COR-L47 (cell line): Measurements from ENCODE around the gene CCIN.

ENCODE experiments used
- DNase-seq: peaks from one replicate; lab custom pipeline; 2025; lab: John Stamatoyannopoulos, UW

CCIN gene

DNA sequence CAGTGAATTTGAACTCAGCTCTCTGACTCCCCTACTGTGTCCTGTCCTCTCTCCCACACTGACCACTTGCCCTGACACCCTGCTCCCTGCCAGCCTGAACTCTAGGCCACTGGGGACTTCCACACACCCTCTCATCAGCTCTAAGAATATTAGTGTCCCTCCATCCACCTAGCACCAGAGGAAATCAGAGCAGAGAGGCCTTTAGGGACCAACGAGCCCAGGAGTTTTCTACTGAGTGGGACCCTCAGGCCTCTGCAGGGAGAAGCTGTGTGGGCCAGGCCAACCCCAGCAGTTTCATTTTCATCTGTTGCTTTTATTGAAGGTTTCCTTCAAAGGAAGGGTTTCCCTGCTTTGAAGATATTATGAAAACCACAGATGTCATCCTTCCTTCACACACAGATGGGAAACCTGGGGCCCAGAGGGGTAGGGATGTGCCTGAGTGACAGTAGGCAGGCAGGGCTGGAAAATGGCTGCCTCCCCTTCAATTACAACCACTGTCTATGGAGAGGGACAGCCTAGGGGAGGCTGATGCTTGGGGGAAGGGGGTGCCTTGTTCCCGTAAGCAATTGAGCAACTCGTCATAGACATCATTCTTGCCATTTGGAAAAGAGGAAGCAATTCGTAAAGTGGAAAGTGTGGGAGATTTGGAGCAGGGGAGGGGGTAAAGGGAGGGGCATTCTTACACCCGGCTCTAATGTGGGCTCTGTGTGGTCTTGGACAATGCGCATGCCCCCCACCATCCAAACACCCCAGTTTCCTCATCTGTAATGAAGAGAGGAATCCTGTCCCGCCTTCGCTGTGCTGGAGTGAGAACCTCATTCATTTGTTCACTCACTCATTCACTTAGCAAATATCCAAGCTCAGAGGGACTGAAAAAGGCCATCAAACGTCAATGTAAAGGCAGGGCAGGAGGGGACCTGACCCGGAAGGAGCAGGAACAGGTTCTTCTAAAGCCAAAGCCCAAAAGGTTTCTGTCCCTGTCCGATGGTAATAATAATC is 28.8 kb upstream of the CCIN start:
- DNase-seq = no peak

DNA sequence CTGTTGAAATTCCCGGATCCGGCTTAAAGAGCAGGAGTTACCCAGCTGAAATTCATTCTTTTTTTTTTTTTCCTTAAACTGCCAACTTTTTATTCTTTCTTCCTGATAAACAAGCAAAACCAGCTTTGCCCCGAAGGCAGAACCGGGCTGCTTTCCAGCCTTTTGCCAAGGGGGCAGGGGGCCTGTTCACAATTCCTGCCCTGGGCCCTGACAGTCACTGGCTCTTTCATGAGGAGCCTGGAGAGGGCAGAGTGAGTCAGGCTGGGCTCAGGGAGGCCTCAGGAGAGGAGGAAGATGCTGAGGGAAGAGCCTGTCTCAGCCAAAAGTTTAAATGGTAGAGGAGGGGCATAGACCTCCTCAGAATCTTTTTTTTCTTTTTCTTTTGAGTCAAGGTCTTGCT is 27.9 kb upstream of the CCIN start:
- DNase-seq = no peak

DNA sequence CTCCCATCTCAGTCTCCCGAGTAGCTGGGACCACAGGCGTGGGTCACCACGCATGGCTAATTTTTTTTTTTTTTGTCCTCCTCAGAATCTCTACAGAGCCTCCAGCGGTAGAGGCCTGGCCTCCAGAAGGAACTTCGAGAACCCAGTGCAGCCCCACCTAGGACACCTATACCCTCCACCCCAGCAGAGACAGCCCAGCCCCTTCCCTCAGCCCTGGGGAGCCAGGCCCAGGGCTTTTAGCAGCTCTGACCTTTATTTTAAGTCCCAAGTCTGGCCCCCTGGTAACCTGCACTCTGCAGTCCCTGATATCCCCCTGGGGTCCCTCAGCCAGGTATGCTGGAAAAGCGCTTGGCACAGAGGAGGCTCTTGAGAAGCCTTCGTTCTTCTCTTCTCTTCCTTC is 27.4 kb upstream of the CCIN start:
- DNase-seq = no peak

DNA sequence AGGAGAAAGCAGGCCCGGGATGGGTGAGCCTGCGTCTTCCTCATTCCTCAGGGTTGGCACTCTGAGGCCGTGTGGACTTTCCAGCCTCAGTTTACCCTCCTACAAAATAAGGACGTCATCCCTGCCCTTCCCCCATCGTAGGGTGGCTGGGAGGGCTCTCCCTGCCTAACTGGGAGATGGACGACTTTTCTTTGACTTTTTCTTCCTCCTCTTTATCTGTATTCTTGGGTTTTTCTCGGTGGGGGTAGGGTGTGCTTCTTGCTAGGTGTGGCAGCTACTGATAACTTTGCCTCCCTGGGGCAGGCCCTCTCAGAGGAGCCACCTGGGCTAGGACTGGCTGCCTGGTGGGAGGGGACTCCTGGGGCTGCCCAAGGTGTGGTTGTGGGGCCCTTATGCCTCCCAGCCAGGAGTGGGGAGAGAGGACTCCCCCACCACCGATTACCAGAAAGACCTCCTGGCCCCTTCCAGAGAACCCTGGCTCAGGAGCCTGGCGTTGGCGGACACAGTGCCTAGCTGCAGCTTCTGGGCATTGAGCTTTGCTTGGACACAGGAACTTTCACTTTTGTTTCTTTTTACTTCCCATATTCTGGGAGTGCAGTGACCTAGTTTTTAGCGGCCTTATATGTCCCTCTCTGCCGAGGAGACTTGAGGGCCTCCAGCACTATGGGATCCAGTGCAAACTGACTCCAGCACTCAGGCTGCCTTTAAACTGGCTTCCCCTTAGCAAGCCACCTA is 26.5 kb upstream of the CCIN start:
- DNase-seq = no peak

DNA sequence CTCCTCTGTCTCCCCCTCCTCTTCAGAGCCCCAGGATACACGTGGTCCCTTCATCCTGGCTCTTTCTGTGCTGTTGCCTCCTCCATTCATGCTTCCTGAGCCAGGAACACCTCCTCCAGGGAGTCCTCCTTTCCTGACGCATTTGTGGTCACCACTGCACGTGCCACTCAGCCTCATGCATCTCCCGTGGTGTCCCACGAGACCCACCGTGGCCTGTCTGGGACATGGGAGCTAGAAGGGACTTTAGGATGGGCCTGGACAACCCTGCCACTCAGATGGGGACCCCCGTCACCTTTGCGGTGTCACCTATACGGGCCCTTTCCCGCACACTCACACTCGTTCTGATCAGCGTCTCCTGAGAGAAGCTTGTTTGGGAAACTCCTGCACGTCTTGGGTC is 25.9 kb upstream of the CCIN start:
- DNase-seq = no peak

DNA sequence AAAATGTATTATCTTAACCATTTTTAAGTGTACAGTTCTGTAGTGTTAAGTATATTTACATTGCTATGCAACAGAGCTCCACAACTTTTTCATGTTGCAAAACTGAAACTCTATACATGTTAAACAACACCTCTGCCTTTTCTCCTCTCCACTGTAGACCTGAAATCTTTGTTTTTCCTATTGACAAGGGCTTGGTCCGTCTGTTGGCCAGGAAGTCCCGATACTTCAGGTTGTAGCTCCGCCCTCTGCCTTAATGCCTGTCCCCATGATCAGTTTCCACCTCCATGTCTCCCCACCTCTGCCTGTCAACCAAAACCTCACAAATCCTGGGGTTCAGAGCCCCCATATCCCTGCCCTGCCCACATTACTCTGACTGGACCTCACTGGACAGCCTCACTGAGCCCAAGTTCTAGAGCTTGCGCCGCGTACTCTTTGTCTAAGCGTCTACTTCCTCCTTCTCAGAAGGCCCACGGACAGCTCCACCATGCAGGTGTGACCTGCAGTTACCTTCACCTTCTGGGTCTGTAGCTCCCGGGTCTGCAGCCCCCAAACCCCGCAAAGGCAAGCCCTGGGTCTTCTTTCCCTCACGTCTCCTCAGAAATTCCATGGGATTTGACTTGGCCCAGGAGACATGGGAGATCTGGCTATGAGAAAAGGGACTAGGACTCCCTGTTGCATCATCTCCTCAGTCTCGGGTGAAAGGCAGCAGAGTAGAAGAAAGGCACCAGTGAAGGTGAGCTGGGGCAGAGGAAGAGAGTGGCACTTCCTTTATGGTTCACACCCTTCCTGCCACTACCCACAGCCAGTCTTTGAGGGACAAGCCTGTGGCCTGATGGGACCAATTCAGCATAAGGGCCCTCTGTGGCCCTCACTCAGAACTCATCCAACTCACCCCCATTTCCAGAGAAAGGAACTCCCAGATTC is 24.6 kb upstream of the CCIN start:
- DNase-seq = no peak

DNA sequence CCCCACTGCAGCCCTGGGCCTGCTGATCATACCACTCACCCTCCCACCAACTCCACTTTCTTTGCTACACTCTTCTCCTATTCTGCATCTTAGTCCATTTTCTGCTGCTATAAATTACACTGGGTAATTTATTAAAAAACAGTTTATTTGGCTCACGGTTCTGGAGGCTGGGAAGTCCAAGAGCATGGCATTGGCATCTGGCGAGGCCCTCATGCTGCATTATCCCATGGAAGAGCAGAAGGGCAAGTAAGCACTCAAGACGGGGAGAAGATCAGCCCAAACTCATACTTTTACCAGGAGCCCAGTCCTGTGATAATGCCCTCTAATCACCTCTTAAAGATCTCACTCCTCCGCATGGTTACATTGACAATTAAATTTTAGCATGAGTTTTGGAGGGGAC is 23.2 kb upstream of the CCIN start:
- DNase-seq = no peak

DNA sequence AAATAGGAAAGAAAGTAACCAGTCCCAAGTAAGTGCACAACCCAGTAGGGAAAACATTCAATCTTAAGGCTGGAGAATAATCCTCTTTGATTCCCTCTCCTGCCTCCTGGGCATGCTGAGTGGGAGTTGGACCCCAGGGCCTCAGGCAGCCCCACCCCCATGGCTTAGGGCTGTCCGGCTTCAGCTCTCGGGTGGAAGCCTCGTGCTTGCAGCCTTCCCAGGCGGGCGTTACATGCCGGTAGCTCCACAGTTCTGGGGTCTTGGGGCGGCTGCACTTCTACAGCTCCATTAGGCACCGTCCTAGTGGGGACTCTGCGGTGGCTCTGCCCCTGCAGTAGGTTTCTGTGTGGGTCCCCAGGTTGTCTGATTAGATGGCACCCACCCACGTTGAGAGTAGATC is 22.5 kb upstream of the CCIN start:
- DNase-seq = no peak

DNA sequence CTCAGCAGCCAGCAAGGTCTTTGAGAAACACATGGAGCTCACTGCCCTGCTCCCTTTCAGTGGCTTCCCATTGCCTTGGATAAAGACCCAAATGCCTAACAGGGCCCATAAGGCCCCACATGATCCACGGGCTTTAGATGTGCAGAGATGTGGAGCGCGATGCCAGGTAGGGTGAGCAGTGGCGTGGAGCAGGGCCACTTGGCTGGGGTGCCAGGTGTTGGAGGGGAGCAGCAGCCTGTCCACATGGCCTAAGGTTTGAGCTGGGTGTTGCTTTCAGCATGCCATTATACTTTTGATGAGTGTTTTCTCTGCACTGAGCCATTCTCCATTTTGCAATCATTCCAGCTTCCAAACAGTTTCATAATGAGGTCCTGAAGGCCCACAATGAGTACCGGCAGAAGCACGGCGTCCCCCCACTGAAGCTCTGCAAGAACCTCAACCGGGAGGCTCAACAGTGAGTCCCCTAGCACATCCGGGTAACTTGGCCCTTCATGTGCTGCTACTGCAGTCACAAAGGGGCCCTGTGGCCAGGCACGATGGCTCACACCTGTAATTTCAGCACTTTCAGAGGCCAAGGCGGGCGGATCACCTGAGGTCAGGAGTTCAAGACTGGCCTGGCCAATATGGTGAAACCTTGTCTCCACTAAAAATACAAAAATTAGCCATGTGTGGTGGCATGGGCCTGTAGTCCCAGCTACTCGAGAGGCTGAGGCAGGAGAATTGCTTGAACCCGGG is 21.6 kb upstream of the CCIN start:
- DNase-seq = no peak

DNA sequence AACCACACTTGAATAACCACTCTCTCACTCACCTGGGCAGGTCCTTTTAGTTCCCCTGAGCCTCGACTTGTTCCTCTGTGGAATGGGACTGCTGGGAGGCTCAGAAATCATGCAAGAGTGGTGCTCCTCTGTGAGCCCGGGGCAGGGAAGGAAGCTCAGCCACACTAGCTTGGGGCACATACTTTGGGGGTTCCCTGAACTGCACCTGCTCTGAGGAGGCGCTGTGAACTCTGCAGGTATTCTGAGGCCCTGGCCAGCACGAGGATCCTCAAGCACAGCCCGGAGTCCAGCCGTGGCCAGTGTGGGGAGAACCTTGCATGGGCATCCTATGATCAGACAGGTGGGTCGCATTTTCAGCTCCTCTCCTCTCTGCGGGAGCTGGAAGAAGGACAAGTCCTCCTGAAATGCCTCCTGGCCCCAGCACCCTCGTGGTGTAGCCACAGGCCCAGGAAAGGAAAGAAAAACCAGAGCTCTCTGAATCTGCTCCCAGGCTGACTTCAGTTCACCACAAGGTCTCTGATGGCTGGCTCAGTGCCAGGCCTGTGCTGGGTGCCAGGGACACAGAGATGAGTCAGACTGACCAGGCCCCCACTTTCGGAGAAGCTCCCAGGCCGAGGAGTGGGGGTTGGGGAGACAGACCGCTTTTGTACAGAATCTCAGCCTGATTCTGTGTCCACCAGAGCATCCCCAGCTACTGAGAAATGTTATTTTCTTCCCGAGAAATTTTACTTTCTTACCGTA is 20.7 kb upstream of the CCIN start:
- no peak for DNase-seq

DNA sequence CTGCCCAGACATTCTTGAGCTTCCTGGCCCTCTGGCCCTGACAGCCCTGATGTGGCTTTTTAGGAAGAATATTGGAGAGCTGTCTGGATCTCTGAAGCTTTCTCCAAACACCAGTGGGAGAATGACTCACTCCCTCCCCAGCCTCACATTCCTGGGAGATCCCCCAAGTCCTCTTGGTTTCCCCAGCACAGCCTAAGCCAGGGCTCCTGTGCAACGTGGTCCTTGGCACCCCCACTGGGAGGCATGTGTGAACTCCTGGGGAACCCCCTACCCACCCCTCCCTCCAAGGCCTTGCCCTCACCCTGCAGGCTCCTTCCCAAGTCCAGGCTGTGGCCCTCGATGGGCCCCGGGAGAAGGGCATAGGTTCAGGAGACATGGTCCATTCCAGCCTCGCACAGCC is 20.0 kb upstream of the CCIN start:
- DNase-seq = no peak

DNA sequence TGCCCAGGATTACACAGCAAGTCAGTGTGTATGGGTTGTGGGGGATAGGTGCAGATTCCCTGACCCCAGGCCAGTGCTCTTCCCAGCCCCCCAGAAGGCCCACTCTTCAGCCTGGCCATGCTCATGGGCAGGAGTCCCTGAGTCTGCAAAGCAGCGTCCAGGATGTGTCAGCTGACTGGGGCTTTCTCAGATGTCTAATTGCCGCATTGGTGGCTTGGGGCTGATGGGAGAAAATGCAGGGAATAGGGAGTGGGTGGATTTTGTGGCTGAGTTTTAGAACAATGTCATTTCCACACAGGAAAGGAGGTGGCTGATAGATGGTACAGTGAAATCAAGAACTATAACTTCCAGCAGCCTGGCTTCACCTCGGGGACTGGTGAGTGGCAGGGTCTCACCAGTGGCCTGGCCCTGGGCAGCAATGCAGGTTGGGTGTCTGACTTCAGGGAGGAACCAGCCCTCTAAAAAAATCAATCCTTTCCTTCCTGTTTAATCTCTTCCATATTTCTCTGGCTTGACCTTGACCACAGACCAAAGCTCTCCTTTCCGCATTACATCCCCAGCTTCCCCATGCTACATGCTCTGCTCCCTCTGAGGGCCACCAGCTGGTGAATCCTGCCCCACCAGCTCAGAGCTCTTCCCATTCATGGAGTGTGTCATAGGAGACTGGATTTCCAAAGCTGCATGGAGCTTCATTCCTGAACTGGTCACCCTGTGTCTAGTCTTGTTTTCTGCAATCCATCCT is 18.4 kb upstream of the CCIN start:
- DNase-seq = no peak

DNA sequence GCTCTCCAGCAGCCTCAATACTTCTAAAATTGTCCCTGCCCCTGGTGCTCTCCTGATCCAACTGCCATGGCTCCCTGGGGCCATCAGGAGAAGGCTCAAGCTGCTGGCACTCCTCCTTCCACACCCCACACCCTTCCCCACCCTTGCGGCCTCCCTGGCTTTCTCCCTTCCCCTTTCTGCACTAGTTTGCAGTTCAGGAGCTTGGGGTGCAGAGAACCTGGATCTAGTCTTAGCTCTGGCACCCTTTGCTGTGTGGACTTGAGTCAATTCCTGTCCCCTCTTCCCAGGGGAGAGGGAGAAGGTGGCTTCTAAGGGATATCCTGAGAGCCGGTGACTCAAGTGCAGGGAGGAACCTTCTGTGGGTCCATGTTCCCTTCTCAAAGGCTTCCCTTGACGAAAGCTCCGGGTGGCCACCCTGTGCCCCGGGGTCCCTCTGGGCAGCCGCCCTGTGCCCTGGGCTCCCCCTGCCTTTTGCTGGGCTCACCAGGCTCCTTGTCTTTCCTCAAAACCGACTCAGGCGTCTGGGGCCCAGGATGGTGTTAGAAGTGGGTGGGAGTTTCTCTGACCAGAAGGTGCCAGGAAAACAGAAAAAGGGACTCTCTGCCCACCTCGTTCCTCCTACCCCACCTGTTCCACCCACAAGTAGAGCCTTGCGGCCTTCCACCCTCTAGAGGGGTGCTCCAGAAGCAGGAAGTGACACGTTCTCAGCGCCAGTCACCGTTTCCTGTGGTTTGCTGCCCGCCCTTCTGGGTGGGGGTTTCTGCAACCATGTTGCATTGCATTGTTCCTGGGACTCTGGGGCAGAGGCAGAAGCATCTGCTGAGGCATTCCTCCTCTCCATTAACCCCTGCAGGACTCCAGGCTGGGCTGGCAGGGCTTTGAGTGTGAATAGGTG is 17.6 kb upstream of the CCIN start:
- DNase-seq = no peak

DNA sequence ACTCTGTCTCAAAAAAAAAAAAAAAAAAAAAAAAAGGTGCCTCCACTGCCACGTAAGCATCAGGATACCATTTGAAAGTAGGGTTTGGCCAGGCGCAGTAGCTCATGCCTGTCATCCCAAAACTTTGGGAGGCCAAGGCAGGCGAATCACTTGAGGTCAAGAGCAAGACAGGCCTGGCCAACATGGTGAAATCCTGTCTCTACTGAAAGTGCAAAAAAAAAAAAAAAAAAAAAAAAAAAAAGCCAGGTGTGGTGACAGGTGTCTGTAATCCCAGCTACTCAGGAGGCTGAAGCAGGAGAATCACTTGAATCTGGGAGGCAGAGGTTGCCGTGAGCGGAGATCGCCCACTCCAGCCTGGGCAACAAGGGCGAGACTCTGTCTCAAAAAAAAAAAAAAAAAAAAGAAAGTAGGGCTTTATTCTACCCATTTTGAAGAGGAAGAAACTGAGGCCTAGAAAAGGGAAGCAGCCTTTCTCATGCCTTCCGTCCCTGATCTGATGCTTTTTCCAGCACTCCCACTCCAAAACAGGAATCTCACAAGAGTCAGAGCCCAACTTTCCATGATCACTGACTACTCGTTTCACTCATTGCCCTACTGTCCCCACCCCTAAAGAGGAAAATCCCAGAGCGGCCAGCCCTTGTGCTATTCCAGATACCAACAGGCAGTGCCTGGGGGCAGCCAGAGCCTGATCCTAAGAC is 16.3 kb upstream of the CCIN start:
- DNase-seq = no peak

DNA sequence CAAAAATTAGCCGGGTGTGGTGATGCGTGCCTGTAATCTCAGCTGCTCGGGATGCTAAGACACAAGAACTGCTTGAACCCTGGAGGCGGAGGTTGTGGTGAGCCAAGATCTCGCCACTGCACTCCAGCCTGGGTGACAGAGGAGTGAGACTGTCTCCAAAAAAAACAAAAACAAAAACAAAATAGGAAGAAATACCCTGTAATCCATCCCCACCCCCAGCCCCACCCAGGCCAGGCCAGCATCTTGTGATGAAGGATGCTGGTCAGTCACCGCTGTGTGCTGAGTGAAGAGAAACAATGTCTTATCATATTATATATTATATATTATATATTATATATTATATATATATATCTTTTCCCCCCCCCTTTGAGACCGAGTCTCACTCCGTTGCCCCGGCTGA is 15.4 kb upstream of the CCIN start:
- DNase-seq = no peak

DNA sequence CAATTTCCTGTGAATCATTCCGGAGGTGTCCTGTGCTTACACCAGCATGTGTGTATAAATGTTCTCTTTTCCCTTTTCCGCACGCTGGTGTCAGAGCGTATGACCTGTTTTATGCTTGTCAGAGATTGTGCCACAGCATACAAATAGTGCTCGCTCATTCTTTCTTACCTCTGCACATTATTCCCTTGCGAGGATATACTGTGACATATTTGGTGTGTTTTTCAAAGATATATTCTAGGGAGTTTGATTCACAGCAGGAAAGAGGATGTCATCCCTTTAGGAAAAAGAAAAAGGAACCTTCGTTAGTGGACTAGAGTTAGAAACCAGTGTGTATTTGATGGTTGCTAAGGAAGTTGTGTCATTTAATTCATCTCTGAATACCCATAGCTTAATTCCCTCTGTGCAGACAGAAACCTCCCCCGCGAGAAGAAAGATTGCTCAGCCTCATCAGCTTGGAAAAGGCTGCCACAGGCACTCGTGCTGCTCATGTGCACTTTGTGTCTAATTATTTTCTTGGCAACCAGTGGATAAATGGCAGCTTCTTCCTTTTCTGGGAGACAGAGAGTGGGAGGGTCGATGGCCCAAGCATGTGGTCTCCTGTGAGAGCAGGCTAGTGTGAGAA is 14.7 kb upstream of the CCIN start:
- peak; percentile 14 for DNase-seq

DNA sequence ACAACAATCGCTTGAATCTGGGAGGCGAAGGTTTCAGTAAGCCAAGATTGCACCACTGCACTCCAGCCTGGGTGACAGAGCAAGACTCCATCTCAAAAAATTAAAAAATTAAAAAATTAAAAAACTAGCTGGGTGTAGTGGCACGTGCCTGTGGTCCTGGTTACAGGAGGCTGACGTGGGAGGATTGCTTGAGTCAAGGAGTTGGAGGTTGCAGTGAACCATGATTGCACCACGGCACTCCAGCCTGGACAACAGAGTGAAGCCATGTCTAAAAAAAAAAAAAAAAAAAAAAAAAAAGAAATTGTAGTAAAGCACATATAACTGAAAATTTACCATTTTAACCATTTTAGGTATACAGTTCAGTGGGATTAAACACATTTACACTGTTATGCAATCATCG is 13.1 kb upstream of the CCIN start:
- no peak for DNase-seq

DNA sequence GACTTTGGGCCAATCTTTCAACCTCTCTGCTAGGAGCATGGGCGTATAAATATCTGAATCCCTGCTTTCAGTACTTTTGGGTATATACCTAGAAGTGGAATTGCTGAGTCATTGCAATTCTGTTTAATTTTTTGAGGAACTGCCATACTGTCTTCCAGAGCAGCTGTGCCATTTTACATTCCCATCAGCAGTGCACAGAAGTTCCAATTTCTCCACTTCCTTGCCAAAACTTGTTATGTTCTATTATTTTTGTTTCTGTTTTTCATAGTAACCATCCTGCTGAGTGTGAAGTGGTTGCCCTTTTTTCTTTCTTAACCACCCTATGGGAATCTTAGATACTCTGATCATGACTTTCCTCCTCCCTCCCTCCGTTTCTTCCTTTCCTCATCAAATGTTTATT is 11.1 kb upstream of the CCIN start:
- no peak for DNase-seq
